Activated CD4-positive, alpha-beta T cell treated with anti-CD3 and anti-CD28 coated beads, Interleukin-2, amount 50 U/mL, for 48 hours (primary cell): ENCODE data around the gene FGFBP1.

Experiments used
- DNase-seq, 2 experiments: peaks; one replicate each; pipeline ENCODE4 v3.0.0-alpha.2; 2020

Gene FGFBP1

GRCh38 chr4:15910155-15910940, 28.2 kb downstream of the FGFBP1 start:
- DNase-seq: no peak

- no peak for DNase-seq
Observed at GRCh38 chr4:15907430-15907829, 31.1 kb downstream of the FGFBP1 start.

GRCh38 chr4:15906020-15906443, 32.5 kb downstream of the FGFBP1 start:
- peak; percentile 19 to 33 for DNase-seq

- DNase-seq: no peak
Observed at GRCh38 chr4:15902746-15903145, 35.8 kb downstream of the FGFBP1 start.

GRCh38 chr4:15901998-15902397, 36.5 kb downstream of the FGFBP1 start:
- no peak for DNase-seq

GRCh38 chr4:15901007-15901406, 37.5 kb downstream of the FGFBP1 start:
- no peak for DNase-seq

GRCh38 chr4:15899511-15899910, 39.0 kb downstream of the FGFBP1 start:
- no peak for DNase-seq

GRCh38 chr4:15898902-15899301, 39.6 kb downstream of the FGFBP1 start:
- no peak for DNase-seq

- no peak for DNase-seq
Observed at GRCh38 chr4:15897577-15897976, 41.0 kb downstream of the FGFBP1 start.

- no peak for DNase-seq
Observed at GRCh38 chr4:15894921-15895916, 43.3 kb downstream of the FGFBP1 start.

GRCh38 chr4:15894393-15894792, 44.1 kb downstream of the FGFBP1 start:
- no peak for DNase-seq

GRCh38 chr4:15893962-15894361, 44.6 kb downstream of the FGFBP1 start:
- DNase-seq: no peak

- DNase-seq: no peak
Observed at GRCh38 chr4:15891312-15891711, 47.2 kb downstream of the FGFBP1 start.

- no peak for DNase-seq
Observed at GRCh38 chr4:15890246-15890829, 48.2 kb downstream of the FGFBP1 start.

GRCh38 chr4:15888515-15888914, 50.0 kb downstream of the FGFBP1 start:
- DNase-seq: no peak
